IPS-18c (cell line): ENCODE measurements around the gene TMEM25.

Source experiments
- H3K4me3 ChIP-seq: 2 replicates; pipeline ENCODE4 v1.7.0; 2013; ENCODE audit warnings: low read depth, mild to moderate bottlenecking, low read length, moderate library complexity; ENCODE audit not compliant: insufficient read depth
- H3K9me3 ChIP-seq: one replicate; pipeline ENCODE4 v1.6.1; 2013; ENCODE audit warnings: mild to moderate bottlenecking, low read length, moderate library complexity; ENCODE audit not compliant: control insufficient read depth, insufficient read depth

The TMEM25 gene

DNA sequence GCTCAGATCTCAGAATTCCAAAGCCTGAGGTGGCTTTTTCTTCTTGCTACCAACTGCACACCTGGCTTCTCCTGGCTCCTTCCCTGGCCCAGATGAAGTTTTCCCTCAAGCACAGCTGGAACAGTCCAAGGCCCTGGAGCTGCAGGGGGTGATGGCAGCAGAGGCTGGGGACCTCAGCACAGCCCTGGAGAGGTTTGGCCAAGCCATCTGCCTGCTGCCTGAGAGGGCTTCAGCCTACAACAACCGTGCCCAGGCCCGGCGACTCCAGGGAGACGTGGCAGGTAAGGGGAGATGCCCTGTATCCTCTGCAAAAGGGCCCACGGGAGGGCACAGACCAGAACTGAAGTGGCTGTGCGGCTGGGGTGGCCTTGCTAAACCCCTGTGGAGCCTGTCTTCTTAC, 2.5 kb upstream of the TMEM25 start:
- Histone ChIP-seq H3K4me3 (no peak overlapping the region), H3K9me3 (peaks cover 2% of the 10 kb centered on the region)

DNA sequence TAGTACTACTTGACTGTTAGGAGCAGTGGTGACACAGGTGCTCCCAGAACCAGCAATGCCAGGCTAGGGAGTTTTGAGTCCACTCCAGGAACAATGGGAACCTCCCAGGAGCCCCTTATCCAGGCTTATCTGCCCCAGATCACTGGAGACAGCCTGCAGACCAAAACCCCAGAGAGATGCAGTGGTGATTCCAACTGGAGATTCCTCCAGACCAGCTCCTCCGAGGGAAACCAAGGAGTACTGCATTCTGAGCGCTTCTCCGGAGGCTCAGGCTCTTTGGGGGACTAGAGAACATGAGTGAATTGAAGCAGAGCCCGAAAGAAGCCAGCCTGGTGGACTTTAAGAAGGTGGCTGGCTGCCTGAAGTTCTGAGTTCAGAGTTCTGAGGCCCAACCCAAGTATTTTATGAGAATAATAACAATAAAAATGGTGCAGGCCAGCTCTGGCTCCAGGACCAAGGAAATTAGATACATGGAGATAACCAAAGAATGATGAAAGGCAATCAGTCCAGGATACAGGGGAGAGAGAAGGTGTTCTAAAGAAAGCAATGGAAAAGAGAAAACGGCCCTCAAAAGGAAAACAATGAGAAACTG, 1.3 kb upstream of the TMEM25 start:
- Histone ChIP-seq H3K9me3 (peaks cover 2% of the 10 kb centered on the region), H3K4me3 (peak overlapping the region; percentile 77)

DNA sequence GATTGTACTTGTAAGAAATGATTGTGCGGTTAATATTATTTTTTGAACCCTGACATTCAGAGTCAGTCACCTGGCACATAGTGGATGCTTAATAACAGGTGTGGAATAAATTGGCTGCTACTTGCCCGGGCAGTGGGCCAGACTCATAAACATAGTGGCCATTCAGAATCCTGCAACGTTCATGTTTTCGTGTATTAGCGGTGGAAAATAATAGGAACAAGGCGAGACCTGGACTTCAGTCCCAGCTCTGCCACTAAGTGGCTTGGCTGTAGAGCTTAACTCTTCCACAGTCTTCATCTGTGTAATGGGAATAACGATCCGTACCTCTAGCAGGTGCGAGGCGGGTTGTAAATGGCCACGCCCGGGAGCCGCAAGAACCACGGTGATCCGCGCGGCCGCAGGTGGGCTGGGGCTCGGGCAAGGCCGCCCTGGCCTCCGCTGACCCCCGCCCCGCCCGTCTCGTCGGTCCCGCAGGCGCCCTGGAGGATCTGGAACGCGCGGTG, 761 bp upstream of the TMEM25 start:
- H3K9me3 ChIP-seq: peaks cover 2% of the 10 kb centered on the region
- peak overlapping the region; percentile 77 for H3K4me3 ChIP-seq

- H3K9me3 ChIP-seq: peaks cover 2% of the 10 kb centered on the region
- peak overlapping the region; percentile 77 for H3K4me3 ChIP-seq
Measured at GRCh38 chr11:118531597-118532084, 649 bp downstream of the TMEM25 start.

GRCh38 chr11:118532091-118532490, 1.1 kb downstream of the TMEM25 start:
- Histone ChIP-seq H3K4me3 (0 out of 2 replicates have a peak overlapping the region, but pooled peaks have one; percentile 77), H3K9me3 (peaks cover 2% of the 10 kb centered on the region)

DNA sequence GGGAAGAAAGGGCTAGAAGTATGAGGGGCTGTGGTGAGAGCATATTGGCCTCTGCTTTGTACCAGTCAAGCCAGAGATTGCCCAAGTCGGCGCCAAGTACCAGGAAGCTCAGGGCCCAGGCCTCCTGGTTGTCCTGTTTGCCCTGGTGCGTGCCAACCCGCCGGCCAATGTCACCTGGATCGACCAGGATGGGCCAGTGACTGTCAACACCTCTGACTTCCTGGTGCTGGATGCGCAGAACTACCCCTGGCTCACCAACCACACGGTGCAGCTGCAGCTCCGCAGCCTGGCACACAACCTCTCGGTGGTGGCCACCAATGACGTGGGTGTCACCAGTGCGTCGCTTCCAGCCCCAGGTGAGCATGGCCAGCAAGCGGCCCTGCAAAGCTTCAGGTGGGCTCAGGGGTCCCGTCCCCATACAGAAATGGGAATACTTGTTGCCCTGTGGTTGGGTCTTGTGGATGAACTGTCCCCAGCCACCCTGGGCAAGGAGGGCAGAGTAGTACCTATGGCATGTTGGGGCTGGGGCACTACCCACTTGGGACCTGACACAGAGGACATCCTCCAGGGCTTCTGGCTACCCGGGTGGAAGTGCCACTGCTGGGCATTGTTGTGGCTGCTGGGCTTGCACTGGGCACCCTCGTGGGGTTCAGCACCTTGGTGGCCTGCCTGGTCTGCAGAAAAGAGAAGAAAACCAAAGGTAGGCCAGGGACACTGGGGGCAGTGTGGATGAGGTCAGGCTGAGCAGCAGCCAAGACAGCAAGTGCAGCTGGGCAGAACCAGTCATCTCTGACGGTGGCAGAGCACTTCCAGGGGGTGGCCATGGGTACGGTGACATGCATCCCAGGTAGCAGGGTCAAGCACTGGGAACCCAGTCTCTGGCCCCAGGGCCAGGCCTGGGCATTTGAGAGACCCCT, 2.1 kb downstream of the TMEM25 start:
- H3K4me3 ChIP-seq: no peak overlapping the region
- H3K9me3 ChIP-seq: peaks cover under 1% of the 10 kb centered on the region

DNA sequence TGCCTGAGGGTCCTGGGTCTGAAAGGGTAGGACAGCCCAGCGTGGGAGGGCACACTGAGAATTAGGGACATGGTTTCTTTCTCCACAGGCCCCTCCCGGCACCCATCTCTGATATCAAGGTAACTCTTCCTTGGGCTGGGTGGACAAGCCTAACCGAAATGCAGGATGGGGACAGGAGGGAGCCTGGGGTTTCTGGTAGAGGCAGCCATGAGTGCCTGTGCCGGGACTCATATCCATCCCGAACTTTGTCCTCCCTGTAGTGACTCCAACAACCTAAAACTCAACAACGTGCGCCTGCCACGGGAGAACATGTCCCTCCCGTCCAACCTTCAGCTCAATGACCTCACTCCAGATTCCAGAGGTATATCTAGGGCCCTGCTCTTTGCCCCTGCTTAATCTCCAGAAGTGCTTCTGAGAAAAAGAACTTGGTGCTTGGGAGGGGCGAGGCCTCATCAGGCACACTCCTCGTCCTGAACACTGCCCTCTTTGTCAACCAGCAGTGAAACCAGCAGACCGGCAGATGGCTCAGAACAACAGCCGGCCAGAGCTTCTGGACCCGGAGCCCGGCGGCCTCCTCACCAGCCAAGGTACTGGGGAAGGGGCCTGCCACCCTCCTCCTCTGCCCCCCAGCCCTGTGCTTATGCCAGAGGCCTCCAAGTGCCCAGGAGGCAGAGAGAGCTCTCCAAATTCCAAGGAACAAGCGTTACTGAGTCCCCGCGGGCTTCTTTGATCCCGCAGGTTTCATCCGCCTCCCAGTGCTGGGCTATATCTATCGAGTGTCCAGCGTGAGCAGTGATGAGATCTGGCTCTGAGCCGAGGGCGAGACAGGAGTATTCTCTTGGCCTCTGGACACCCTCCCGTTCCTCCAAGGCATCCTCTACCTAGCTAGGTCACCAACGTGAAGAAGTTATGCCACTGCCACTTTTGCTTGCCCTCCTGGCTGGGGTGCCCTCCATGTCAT, 3.1 kb downstream of the TMEM25 start:
- Histone ChIP-seq H3K4me3 (no peak overlapping the region), H3K9me3 (no peaks in the 10 kb centered on the region)

DNA sequence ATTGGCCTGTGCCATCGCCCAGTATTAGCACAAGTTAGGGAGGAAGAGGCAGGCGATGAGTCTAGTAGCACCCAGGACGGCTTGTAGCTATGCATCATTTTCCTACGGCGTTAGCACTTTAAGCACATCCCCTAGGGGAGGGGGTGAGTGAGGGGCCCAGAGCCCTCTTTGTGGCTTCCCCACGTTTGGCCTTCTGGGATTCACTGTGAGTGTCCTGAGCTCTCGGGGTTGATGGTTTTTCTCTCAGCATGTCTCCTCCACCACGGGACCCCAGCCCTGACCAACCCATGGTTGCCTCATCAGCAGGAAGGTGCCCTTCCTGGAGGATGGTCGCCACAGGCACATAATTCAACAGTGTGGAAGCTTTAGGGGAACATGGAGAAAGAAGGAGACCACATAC, 4.3 kb downstream of the TMEM25 start:
- Histone ChIP-seq H3K9me3 (no peaks in the 10 kb centered on the region), H3K4me3 (no peak overlapping the region)

- Histone ChIP-seq H3K9me3 (no peaks in the 10 kb centered on the region), H3K4me3 (no peak overlapping the region)
Measured at GRCh38 chr11:118536726-118537125, 5.7 kb downstream of the TMEM25 start.

DNA sequence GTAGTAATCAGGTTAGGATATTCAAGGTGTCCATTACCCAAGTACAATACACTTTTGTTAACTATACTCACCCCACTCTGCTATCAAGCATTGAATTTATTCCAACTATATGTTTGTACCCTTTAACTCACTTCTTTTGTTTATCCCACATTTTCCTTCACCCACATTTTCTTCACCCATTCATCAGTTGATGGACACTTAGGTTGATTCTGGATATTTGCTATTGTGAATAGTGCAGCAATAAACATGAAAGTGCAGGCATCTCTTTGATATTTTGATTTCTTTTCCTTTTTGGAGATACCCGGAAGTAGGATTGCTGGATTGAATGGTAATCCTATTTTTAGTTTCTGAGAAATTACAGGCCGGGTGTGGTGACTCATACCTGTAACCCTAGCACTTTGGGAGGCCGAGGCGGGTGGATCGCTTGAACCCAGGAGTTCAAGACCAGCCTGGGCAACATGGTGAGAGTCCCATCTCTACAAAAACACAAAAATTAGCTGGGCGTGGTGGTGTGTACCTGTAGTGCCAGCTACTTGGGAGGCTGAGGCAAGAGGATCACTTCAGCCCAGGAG, 6.5 kb downstream of the TMEM25 start:
- H3K9me3 ChIP-seq: no peaks in the 10 kb centered on the region

DNA sequence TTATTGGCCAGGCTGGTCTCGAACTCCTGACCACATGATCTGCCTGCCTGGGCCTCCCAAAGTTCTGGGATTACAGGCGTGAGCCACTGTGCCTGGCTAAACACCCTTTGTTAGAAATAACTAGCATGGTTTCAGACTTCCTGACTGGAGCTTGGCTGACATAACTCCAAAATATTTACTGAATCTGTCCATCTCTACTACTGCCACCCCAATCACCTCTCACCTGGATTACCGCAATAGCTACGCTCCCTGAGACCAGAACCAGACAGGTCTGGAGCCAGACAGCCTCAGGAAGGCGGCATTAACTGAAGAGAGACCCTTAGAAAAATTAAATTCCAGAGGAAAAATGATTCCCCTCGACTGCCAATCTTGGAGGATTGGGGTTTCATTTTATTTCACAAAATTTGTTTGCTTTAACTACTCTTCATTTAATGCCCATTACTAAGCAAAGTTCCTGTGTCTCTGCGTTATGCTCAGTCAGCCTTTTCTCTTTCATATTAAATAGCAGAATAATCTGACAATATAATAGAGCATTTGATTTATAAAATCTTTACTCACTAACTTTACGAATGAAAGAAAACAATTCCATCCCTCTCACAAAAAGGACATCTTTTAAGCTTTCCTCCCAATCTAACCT, 13.1 kb downstream of the TMEM25 start:
- H3K4me3 ChIP-seq: no peak overlapping the region
- H3K9me3 ChIP-seq: no peaks in the 10 kb centered on the region

More for the DNA sequence above, 6.5 kb downstream of the TMEM25 start:
- H3K4me3 ChIP-seq: no peak overlapping the region

DNA sequence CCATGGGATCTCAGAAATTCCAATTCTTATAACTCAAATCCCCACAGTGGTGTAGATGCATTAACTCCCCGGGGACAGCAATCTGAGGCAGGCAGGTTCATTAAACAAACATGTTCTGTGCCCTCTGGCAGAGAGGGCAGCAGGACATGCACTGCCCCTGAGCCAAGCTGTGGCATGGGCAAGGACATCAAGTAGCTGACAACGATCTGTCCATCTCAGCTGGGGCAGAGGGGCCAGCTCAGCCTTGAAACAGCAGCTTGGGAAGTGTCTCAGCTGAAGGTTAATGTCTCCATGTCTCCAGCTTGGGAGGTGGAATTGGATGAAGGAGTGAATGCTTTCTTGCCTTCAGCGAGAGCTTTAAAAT, 13.6 kb downstream of the TMEM25 start:
- Histone ChIP-seq H3K4me3 (no peak overlapping the region), H3K9me3 (no peaks in the 10 kb centered on the region)

DNA sequence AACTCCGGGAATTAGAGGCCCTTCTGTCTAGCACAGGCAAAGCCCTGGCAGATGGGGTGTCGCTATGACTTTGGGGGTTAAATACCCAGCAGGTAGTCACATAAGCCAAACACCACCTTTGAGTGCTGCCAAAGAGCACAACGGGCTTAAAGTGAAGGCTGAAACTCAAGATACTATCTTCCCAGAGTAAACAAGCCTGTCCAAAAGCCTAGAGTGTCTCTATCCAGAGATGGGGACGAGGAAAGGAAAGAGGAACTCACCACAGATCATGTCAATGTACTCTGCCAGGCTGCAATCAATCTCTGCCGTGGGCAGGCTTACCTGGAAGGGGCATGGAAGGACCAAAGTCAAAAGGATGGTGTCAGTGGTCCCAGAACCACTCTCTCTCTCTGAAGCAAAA, 14.5 kb downstream of the TMEM25 start:
- no peaks in the 10 kb centered on the region for H3K9me3 ChIP-seq
- H3K4me3 ChIP-seq: no peak overlapping the region

DNA sequence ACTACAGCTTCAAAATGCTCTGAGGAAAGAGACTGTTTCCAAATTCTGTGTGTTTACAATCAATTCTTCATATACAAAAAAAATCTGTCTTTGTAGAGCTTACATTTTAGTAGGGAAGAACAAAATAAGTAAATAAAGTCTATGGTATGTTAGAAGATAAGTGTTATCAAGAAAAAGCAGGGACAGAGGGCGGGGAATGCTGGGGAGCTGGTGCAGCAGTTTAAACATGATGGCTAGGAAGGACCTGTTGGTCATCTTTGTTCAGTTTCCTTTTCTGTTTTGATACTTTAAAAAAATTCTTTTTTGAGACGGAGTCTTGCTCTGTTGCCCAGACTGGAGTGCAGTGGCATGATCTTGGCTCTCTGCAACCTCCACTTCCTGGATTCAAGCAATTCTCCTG, 16.1 kb downstream of the TMEM25 start:
- Histone ChIP-seq H3K4me3 (no peak overlapping the region), H3K9me3 (no peaks in the 10 kb centered on the region)

- no peak overlapping the region for H3K4me3 ChIP-seq
- no peaks in the 10 kb centered on the region for H3K9me3 ChIP-seq
Measured at GRCh38 chr11:118552341-118552740, 21.3 kb downstream of the TMEM25 start.

GRCh38 chr11:118560806-118561205, 29.8 kb downstream of the TMEM25 start:
- no peak overlapping the region for H3K4me3 ChIP-seq
- no peaks in the 10 kb centered on the region for H3K9me3 ChIP-seq
